PFSK-1 (cell line): ENCODE results near the gene CHCT1.

Experiments
- FOXP2 ChIP-seq: optimal IDR thresholded peaks from 2 replicates; pipeline ENCODE3; 2011; ENCODE audit warnings: borderline replicate concordance, control low read depth, inconsistent platforms; ENCODE audit not compliant: insufficient read depth; ENCODE audit errors: extremely low read length, extremely low read depth
- POLR2AphosphoS5 ChIP-seq: IDR thresholded peaks from 2 replicates; pipeline ENCODE4 v1.6.1; 2012; ENCODE audit warnings: low read depth, mild to moderate bottlenecking, control low read depth, low read length, moderate library complexity
- SIN3A ChIP-seq: IDR thresholded peaks from 2 replicates; pipeline ENCODE4 v1.6.1; 2012; ENCODE audit warnings: mild to moderate bottlenecking, low read length, moderate library complexity, borderline replicate concordance; ENCODE audit not compliant: insufficient read depth
- TAF1 ChIP-seq: IDR thresholded peaks from 2 replicates; pipeline ENCODE4 v1.6.1; 2012; ENCODE audit warnings: low read length, control low read depth, borderline replicate concordance; ENCODE audit not compliant: insufficient read depth
- TF ChIP-seq, protein P1 (sequence below), 2 experiments: IDR thresholded peaks; 2 replicates each; pipeline versions ENCODE4 v1.6.1 to v1.8.0; 2011 to 2012; ENCODE audit warnings: low read depth in 2 of 2, low read length in 2 of 2, control low read depth in 1 of 2, inconsistent platforms in 1 of 2, mild to moderate bottlenecking in 1 of 2, moderate library complexity in 1 of 2; ENCODE audit not compliant: insufficient read depth in 1 of 2

CHCT1 gene

DNA sequence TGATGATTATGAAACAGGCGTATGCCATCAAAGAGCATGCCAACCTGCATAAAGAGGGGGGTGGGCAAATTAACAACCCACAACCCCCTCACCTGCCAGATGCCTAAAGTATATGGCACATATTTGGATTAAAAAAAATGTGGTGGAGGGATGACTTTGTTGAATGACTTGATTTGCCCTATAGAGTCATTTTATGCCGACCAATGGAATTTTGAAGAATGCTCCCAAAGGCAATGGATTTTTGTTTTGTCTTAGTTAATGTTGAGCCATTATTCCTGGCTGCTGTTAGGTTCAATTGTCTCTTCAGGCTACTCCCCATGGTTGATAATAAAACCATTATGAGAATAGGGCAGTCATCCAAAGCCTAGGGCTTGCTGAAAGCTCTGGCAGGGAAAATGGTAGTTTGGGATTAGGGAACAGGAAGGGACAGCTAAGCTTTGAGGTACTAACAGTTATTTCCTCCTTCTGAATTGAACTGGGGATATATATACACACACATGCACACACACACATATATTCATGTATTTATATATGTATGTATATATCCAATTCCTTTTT lies 5.8 kb upstream of the CHCT1 start:
- TF ChIP-seq, protein P1, sequence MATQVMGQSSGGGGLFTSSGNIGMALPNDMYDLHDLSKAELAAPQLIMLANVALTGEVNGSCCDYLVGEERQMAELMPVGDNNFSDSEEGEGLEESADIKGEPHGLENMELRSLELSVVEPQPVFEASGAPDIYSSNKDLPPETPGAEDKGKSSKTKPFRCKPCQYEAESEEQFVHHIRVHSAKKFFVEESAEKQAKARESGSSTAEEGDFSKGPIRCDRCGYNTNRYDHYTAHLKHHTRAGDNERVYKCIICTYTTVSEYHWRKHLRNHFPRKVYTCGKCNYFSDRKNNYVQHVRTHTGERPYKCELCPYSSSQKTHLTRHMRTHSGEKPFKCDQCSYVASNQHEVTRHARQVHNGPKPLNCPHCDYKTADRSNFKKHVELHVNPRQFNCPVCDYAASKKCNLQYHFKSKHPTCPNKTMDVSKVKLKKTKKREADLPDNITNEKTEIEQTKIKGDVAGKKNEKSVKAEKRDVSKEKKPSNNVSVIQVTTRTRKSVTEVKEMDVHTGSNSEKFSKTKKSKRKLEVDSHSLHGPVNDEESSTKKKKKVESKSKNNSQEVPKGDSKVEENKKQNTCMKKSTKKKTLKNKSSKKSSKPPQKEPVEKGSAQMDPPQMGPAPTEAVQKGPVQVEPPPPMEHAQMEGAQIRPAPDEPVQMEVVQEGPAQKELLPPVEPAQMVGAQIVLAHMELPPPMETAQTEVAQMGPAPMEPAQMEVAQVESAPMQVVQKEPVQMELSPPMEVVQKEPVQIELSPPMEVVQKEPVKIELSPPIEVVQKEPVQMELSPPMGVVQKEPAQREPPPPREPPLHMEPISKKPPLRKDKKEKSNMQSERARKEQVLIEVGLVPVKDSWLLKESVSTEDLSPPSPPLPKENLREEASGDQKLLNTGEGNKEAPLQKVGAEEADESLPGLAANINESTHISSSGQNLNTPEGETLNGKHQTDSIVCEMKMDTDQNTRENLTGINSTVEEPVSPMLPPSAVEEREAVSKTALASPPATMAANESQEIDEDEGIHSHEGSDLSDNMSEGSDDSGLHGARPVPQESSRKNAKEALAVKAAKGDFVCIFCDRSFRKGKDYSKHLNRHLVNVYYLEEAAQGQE (IDR thresholded peaks at IDR 0.05; ENCODE audit: insufficient read depth in 1 of 2, low read depth in 2 of 2, low read length in 2 of 2): no peak
- no peak for TF ChIP-seq TAF1

DNA sequence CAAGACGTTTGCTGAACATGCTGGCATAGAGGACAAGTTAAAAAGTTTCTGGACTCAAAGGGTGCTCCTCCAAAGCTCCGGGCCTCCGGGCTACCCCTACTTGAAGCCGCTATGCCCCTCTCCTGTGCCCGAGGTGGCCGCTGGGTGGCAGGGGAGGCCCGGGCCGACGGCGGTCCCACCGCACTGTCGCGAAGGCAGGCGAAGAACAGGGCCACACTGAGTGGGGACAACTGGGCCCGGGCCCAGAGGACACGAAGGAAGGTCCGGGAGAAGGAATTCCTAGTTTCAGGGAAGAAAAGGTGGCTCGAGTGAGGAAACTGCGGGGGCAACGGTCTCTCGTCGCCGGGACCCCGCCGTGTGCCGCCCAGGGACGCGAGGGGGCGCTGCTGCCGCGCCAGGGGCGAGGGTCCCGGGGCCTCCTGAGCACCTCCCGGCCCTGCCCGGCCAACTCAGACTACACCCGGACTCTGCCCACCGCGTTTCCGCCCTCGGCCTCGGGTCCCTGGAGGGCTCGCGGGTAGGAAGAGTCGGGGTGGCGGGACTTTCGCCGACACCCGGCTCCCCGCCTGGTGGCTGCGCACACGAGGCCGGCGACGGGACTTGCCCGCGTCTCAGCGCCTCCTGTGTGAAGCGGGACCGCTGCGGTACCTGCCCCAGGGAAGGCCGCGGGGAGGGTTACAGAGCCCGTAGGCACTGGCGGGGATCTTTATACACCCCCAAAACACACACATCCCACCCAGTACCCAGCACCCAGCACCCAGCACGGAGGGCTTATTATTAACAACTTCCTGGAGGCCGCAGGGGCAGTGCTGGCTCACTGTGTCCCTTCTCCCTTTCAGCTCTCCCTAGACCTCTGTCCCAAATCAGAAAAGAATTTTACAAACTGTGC lies 772 bp upstream of the CHCT1 start:
- TF ChIP-seq POLR2AphosphoS5 (no peak), SIN3A (no peak), TAF1 (no peak), FOXP2 (no peak)
- TF ChIP-seq, protein P1 (IDR thresholded peaks at IDR 0.05; ENCODE audit: insufficient read depth in 1 of 2, low read depth in 2 of 2, low read length in 2 of 2): no peak

DNA sequence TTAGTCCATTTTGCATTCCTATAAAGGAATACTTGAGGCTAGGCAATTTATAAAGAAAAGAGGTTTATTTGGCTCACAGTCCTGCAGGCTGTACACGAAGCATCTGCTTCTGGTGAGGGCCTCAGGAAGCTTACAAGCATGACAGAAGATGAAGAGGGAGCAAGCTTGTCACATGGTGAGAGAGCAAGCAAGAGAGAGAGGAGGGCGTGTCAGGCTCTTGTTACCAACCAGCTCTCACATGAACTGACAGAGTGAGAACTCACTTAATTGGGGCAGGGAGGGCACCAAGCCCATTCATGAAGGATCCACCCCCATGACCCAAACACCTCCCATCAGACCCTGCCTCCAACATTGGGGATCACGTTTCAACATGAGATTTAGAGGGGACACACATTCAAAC lies 1.6 kb downstream of the CHCT1 start:
- TF ChIP-seq, protein P1 (IDR thresholded peaks at IDR 0.05; ENCODE audit: insufficient read depth in 1 of 2, low read depth in 2 of 2, low read length in 2 of 2): no peak
- TF ChIP-seq TAF1: no peak
- no peak for TF ChIP-seq POLR2AphosphoS5

DNA sequence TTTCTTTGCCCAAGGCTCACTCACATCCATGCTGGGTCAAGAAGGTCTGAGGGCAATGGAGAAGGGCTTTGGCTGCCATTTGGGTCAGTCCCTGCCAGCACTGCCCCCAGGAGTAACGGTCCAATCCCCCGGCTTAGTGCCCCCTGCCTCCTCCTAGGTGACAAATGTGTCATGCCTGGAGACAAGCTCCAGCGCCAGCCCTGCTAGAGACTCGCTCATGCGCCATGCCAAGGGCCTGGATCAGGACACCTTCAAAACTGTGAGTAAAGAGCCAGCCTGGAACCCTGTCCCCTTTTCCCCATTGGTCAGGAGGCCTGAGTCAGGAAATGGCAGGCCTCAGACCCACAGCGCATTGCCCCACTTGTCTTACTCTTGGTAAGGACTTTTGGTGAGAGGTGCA lies 3.3 kb downstream of the CHCT1 start:
- TF ChIP-seq FOXP2 (no peak), TAF1 (no peak), SIN3A (no peak), POLR2AphosphoS5 (no peak)
- TF ChIP-seq, protein P1 (IDR thresholded peaks at IDR 0.05; ENCODE audit: insufficient read depth in 1 of 2, low read depth in 2 of 2, low read length in 2 of 2): no peak

DNA sequence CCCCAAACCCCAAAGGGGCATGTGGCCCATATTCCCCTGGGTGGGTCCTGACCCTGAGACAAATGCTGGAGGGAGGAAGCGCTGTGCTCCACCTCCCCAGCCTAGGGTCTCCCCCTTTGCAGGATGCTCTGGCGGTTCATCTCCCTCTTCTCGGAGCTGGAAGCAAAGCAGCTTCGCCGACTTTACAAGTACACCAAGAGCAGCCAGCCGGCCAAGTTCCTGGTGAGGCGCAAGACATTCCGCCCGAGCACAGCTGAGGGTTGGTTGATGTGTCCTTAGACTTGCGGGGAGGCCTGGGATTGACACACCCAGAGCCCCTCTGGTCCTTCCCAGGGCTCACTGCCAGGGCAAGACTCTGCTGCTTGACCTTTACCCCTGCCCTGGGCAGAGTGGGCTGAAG lies 4.3 kb downstream of the CHCT1 start:
- TF ChIP-seq, protein P1 (IDR thresholded peaks at IDR 0.05; ENCODE audit: insufficient read depth in 1 of 2, low read depth in 2 of 2, low read length in 2 of 2): no peak
- TF ChIP-seq SIN3A: no peak
- no peak for TF ChIP-seq FOXP2
- TF ChIP-seq POLR2AphosphoS5: no peak
- no peak for TF ChIP-seq TAF1
